SKM-1 treated with dmso at 0.1 percent for 144 hours (cell line): Measurements from ENCODE around the gene CLBA1.
"Not testable (repeated sequence)": the region's sequence is repeated elsewhere in the genome, so short reads cannot be mapped to it uniquely, and the experiment has no call there.

Experiments
- DNase-seq: peaks from one replicate; lab custom pipeline; 2025; ENCODE audit not compliant: unreplicated experiment; lab: John Stamatoyannopoulos, UW

The CLBA1 gene

GRCh38 chr14:104947881-104948735 is 37.5 kb upstream of the CLBA1 start:
- DNase-seq: not testable (repeated sequence)

- DNase-seq: no peak
Measured at GRCh38 chr14:104948736-104949031, 36.9 kb upstream of the CLBA1 start.

GRCh38 chr14:104949406-104949955 is 36.1 kb upstream of the CLBA1 start:
- not testable (repeated sequence) for DNase-seq

GRCh38 chr14:104950021-104950420 is 35.6 kb upstream of the CLBA1 start:
- DNase-seq: no peak

GRCh38 chr14:104950701-104951100 is 34.9 kb upstream of the CLBA1 start:
- not testable (repeated sequence) for DNase-seq

GRCh38 chr14:104951863-104952657 is 33.5 kb upstream of the CLBA1 start:
- DNase-seq: not testable (repeated sequence)

GRCh38 chr14:104953097-104953496 is 32.5 kb upstream of the CLBA1 start:
- DNase-seq: no peak

- DNase-seq: no peak
Measured at GRCh38 chr14:104953896-104954656, 31.5 kb upstream of the CLBA1 start.

GRCh38 chr14:104954746-104955395 is 30.7 kb upstream of the CLBA1 start:
- DNase-seq: no peak

GRCh38 chr14:104955396-104955770 is 30.2 kb upstream of the CLBA1 start:
- DNase-seq: no peak

GRCh38 chr14:104956290-104956890 is 29.2 kb upstream of the CLBA1 start:
- DNase-seq: no peak

GRCh38 chr14:104957146-104958113 is 28.2 kb upstream of the CLBA1 start:
- DNase-seq: no peak

GRCh38 chr14:104964546-104964945 is 21.0 kb upstream of the CLBA1 start:
- DNase-seq: no peak

- DNase-seq: no peak
Measured at GRCh38 chr14:104965561-104966231, 19.9 kb upstream of the CLBA1 start.

GRCh38 chr14:104966261-104966865 is 19.2 kb upstream of the CLBA1 start:
- no peak for DNase-seq

- no peak for DNase-seq
Measured at GRCh38 chr14:104966981-104967385, 18.6 kb upstream of the CLBA1 start.

- DNase-seq: no peak
Measured at GRCh38 chr14:104967386-104968152, 18.0 kb upstream of the CLBA1 start.

- no peak for DNase-seq
Measured at GRCh38 chr14:104968153-104968527, 17.4 kb upstream of the CLBA1 start.
